Left renal pelvis (tissue), 4 donors: ENCODE data around the gene EML6. TPM values are rescaled to one million over a fixed set of nuclear protein-coding genes. Genes with fewer than 3 reads are reported as not detected.
A peak's percentile ranks its signal among the peaks of the same experiment; 100 is the strongest.

Source experiments
- DNase-seq, 4 donors: peaks; one replicate each; pipeline ENCODE4 v3.0.0-alpha.2; 2013; ENCODE audit warnings: low read depth in 4 of 4, low spot score in 3 of 4
- polyA plus RNA-seq, 4 donors: library from polyadenylated mRNA; unstranded; fragments of 120-200 nt; gene quantifications; one replicate each; pipeline ENCODE4 v1.2.1, GENCODE V29; 2013; ENCODE audit not compliant: insufficient read length in 4 of 4

EML6 gene
- polyA plus RNA-seq, 4 donors, result 0.49 to 17.2 (median 12.2) TPM

DNA sequence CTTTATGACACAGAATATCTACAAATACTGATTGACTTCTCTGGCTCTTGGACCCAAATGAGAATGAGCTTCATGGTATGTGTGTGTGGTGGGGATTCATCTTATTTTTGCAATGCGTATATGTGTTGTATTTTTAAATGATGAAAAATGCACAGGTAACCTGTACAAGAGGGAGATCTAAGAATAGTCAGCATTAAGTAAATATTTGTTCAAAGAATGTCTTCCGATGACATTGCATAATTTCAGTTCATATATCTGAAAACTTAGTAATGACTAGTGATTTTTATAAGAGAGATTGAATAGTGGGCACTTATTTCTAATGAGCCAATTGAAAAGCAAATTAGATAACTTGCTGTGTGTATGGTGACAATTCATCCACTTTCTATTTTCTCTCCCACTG, 66.4 kb downstream of the EML6 start:
- no peak for DNase-seq

GRCh38 chr2:54791831-54792230, 68.4 kb downstream of the EML6 start:
- DNase-seq, result no peak

GRCh38 chr2:54797307-54797706, 73.8 kb downstream of the EML6 start:
- DNase-seq, result no peak

- DNase-seq, result no peak
Measured at GRCh38 chr2:54801352-54801751, 77.9 kb downstream of the EML6 start.

GRCh38 chr2:54803783-54804751, 80.6 kb downstream of the EML6 start:
- no peak for DNase-seq

- DNase-seq, result no peak
Measured at GRCh38 chr2:54805255-54805654, 81.8 kb downstream of the EML6 start.

DNA sequence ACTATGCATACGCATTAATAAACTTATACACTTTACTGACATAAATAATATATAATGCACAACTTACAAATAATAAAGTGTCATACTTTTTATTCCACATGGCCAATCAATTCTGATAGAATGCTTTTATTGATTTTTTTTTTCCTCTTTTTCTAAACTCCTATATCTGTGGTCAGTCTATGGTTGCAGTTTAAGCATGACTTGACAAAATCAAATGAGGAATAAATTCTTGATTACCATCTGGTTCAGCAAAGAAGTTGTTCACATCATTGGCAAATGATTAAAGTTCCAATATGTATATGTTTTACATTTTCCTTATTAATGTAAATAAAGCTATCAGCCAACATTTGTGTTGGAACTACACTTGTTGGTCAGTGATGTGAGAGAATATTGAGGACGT, 83.5 kb downstream of the EML6 start:
- no peak for DNase-seq

DNA sequence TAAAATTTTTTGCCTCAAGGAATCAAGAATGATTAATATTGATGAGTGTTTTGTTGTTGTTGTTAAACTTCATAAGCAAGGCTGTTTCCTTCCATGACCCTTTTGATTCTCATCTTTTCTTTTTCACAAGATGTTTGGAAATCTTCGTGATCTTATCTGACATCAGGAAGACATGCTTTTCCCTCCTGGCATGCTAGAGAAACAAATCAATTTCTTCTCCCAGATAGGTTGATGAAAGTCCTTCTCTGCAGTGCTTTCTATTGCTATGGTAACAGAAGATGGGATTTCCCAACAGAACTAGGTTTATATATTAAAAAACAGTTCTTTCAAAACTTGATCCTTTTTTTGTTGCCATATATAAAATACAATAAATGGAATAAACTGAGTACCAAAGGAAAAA, 85.2 kb downstream of the EML6 start:
- no peak for DNase-seq

- no peak for DNase-seq
Measured at GRCh38 chr2:54809819-54810218, 86.4 kb downstream of the EML6 start.

- DNase-seq, result no peak
Measured at GRCh38 chr2:54810246-54810645, 86.8 kb downstream of the EML6 start.

GRCh38 chr2:54813584-54813983, 90.1 kb downstream of the EML6 start:
- no peak for DNase-seq

- no peak for DNase-seq
Measured at GRCh38 chr2:54814389-54815147, 91.1 kb downstream of the EML6 start.

DNA sequence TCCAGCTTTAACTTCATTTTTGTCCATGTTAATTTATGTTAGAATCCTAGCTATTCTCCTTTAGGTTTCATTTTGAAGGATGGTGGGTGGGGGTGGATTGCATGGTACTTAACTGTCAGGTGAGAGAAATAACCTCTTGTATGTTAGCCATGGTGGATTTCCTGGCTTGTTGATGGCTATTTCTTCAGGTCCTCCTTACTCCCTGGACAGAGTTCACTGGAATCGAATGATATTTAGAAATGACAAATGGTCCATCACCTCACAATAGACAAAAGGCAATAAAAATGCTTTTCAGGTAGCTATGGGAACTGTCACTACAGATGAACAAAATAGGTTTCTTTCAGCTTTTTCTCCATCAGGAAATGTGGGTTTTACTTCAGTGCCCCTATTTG, 91.7 kb downstream of the EML6 start:
- DNase-seq, result no peak

- no peak for DNase-seq
Measured at GRCh38 chr2:54818226-54818625, 94.8 kb downstream of the EML6 start.

- DNase-seq, result no peak
Measured at GRCh38 chr2:54820558-54820957, 97.1 kb downstream of the EML6 start.

GRCh38 chr2:54824567-54824966, 101.1 kb downstream of the EML6 start:
- no peak for DNase-seq

DNA sequence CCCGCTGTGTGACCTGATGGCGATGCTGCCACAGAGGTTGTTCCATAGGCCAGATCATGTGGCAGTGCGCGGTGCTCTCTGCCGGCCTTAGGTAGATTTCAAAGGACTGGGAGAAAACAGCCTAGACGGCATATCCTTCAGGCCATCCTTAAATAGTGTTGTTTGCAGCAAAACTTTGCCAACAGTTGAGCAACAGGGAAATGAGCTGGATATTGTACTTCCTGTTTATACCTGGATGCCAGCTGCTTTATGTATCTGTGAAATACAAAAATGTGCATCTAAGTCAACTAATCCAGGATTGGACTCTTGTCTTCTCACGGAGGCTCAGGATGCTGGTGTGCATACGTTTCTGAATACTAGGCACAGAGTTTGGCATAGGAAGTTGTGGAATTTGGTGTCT, 107.1 kb downstream of the EML6 start:
- no peak for DNase-seq

DNA sequence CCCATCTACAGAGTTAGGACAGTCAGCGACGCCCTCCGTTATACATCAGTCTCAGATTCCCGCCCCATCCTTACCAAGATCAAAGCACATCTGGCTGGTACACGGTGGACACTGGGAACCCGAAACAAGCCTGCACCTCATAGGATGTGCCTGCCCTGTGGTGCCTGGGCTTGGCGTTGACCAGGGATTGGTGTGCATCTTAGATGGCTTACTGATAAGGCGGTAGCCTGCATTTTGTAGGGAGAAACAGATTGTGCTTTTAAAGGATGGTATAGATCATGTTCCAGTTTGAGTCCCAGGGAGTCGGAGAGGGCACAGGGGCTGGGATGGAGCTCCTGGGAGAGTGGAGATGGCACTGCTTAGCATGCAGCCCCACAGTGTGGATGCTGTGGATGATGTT, 108.0 kb downstream of the EML6 start:
- no peak for DNase-seq

DNA sequence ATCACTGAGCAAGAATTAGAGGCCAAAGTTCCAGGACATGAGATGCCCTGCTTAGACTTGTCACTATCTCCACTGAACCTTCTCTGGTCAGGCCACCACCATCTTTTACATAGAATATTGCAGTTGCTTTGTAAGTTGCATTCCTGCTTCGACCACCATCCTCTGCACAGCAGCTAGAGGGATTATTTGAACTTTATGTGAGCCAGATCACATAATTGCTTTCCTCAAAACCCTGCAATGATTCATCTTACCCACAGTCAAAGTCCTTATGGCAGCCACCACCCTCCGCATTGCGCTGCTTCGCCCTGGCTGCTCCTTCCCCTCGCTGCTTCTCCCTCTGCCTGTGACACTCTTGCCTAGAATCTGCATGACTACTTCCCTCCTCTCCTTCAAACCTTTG, 111.3 kb downstream of the EML6 start:
- no peak for DNase-seq

GRCh38 chr2:54836477-54836876, 113.0 kb downstream of the EML6 start:
- DNase-seq, result no peak

DNA sequence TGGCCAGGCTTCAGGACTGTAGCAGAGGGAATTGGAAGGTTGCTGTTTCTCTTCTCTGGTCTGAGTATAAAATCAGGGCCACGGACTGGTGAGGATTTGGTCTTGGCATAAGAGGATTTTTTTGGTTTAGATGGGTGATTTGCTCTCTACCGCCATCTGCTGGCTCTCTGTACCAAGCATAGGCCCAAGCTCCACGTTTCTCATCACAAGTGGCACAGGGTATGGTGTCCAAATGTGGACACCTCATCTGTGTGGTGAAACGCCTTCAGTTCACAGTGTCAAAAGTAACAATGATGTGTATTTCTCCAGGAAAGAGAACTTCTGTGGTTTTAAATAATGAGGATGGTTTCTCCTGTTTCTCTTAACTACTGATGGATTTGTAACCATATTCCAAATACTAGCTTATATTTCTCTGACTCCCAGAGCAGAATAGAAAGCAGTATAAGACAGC, 115.1 kb downstream of the EML6 start:
- DNase-seq, result peak in 3 of 4 donors; percentile 33 to 35 (median 34)
